GM18907 (cell line): ENCODE results near the gene ZRANB3.
"Not testable (repeated sequence)": the region's sequence is repeated elsewhere in the genome, so short reads cannot be mapped to it uniquely, and the experiment has no call there.

Experiments used
- ATAC-seq: cut with Tn5 transposase; IDR thresholded peaks from one replicate; pipeline ENCODE4 v1.9.1; 2021; ENCODE audit warnings: mild to moderate bottlenecking, moderate library complexity; ENCODE audit not compliant: unreplicated experiment

Gene ZRANB3

DNA sequence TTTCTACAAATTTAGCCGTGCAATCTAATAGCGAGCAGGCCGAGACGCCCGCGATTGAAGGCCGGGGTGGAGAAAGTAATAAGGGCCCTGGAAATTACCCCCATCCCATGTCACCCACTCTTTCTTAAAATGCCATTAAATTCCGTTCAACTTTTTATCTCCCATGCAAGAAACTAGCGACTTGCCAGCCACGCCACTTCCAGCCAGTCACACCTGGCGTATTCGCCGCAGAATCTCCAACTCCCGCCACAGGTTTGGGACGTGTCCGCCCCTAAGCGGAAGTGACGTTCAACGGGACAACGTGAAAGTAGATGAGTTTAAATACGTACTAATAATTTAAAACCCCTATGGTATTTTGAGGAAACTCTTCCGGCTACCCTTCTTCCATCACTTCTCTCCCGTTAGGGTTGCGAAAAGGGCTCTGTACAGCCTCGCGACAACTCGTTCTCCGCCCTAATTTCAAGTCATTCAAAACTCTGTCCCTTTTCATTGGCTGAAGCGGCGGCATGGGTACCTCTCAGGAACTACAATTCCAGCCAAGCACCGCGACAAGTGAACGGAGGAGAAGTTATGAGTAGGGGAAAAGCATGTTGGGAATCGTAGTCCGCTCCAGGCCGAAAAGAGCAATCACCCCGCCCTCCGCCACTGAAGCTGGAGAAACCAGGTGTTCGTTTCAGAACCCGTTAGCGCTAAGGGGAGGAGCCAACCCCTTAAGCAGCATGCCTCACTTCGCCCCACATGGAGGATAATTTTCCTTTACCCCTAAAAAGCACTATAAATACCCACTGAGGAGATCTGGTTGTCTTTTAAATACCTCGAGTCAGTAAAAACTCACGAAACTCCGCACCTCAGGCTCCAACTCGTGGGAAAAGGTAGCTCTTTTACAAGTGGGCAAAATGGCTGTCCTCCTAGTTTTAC, at the start of gene ZRANB3:
Gene ZRANB3 (minus strand): TSS at position 906 of the 918 bp plus-strand sequence.
- ATAC-seq: peak; percentile 77

DNA sequence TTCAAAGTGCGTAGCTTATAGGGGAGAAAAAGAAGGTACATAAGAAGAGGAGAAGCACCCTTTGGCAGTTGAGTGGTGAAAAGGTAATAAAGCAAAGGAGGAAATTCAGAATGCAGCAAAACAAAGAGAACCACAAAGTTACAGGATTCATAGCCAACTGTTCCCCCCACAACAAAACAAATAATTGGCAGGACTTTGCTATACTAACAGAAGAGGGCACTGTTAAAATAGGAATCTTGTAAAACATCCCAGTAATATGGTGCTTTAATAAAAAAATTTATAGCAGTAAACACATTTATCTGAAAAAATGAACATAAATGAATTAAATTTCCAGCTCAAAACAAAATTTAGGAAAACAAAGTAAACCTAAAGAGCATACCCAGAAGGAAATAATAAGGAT, 42.6 kb upstream of the ZRANB3 start:
- ATAC-seq: no peak

DNA sequence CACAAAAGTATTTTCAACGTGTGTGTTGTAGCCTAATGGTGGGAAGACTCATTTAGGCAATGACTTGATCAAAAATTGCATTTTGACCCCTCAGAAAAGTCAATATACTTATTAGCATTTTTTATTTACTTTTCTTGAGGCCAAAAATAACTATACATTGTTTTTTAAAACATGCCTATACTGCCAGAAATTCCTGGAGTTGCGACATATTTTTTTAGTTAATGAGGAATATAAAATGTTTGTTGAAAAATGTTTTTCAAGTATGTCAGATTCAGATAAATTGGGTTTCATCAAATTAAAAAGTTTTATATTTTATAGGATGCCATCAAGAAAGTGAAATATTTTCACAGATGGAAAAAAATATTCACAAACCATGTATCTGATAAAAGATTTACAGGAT, 39.9 kb upstream of the ZRANB3 start:
- no peak for ATAC-seq

DNA sequence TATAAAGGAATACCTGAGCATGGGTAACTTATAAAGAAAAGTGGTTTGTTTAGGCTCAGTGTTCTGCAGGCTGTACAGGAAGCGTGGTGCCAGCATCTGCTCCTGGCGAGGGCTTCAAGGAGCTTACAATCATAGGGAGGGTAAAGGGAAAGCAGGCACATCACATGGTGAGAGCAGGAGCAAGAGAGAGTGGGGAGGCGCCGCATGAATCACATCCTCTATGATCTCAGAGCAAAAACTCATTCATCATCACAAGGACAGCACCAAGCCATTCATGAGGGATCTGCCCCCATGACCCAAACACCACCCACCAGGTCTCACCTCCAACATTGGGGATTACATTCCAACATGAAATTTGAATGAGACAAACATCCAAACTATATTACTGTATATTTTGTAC, 32.8 kb upstream of the ZRANB3 start:
- ATAC-seq: no peak

DNA sequence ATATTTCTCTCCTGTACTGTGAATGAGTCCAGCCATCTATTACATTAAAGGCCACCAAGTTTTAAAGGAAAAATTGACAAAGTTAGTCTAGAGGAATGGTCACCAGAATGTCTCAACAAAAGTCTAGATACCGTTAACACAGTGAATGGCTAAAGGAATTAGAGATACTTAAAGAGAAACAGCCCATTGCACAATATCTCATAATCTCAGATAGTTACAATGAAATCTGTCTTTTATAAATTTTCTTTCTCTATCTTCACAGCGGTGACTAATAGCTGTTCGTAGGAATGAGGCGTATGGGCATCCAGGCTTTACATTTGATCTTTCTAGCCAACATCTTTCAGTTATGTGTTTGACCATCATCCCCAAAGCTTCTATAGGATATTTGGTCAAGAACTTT, 30.9 kb upstream of the ZRANB3 start:
- ATAC-seq: no peak

DNA sequence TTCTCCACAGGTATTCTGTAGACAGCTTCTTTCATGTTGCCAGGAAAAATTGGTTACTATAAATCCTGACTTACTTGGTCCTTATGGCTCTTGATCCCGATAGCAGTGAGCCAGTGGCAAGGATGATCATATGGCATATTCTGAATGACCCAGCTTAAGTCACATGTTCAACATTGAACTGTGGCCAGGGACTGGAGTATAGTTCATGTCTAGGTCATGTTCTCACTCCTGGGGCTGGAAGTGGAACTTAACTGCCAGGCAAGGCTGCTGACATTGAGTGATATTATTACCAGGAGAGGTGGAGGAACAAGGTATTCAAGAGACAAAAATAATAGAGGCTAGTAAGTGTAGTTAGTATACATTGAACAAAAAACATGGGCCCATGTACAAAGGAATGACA, 26.5 kb upstream of the ZRANB3 start:
- ATAC-seq: no peak

DNA sequence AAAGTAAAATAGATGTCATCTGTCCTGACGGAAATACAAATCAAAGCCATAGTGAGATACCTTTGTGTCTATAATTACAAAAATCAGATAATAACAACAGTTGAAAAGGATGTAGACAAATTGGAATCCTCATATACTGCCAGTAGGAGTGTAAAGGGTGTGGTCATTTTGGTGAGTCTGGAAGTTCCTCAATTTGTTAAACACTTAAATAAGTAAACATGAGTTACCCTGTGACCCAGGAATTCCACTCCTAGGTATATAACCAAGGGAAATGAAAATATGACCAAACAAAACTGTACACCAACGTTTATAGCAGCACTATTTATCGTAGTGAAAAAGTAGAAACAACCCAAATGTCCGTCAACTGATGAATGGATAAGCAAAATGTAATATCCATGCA, 24.3 kb upstream of the ZRANB3 start:
- no peak for ATAC-seq

DNA sequence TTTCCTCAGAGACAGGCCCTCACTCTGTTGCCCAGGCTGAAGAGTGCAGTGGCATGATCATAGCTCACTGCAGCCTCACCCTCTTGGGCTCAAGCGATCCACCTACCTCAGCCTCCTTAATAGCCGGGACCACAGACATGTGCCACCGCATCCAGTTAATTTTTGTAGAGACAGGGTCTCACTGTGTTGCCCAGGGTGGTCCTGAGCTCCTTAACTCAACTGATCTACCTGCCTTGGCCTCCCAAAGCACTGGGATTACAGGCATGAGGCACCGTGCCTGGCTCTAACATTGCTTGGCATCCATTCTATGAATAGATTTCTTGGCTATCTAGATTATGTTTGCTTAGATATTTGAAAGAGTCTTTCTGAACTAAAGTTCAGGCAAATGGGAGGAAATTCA, 21.9 kb upstream of the ZRANB3 start:
- ATAC-seq: no peak

DNA sequence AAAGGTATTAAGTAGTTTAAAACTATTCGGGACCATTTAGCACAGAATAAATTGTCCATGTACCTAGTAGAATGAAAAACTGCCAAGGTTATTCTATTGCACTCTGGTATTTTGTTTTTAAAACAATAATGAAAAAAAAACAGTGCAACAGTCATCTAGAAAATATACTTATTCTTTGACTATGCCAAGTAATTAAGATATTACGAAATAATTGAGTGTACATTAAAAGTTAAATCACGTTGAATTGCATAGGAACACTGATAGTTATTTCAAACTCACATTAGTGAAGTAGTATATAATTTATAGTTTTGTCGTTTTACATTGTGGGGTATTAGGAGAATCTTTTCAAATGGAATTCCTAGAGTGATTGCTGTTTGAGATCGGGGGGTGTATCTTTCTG, 20.3 kb upstream of the ZRANB3 start:
- ATAC-seq: no peak

DNA sequence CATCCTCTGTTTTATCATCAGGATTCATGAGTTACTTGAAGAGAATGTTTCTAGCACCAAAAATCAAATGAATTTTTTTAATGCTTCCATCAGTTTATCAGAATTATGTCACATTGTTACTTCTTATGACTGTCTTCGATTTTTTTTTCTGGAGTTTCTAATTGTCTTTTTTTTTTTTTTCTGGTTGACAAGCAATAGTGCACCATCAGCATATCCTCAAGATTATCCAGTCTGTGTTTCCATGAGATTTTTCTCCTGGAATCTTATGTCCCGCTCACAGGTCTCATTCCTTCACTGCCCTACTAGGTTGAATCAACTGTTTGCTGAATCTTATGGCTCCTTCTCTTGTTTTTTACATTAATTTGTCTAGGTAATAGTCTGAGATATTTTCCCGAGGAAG, 16.3 kb upstream of the ZRANB3 start:
- ATAC-seq: no peak

DNA sequence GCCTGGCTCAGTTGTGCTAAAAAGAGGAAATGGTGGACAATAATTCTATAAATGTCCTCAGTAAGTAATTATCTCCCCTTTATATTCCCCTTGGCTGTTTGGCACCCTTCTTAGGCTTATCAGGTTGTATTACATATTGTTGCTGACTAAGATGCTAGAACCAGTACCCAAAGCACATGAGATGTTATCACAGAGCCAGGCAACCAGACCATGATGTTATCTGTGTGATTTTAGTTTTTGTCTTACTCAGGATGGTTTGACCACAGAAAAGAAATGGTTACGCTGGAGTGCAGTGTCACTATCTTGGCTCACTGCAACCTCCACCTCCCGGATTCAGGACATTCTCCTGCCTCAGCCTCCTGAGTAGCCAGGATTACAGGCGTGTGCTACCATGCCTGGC, 15.4 kb upstream of the ZRANB3 start:
- ATAC-seq: no peak

DNA sequence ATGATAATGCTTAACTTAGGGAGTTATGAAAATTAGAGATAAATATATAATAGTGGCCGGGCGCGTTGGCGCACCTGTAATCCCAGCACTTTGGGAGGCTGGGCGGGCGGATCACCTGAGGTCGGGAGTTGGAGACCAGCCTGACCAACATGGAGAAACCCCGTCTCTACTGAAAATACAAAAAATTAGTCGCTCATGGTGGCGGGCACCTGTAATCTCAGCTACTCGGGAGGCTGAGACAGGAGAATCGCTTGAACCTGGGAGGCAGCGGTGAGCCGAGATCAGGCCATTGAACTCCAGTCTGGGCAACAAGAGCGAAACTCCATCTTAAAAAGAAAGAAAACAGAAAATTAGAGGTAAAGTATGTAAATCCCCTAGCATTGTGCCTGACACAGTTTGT, 2.5 kb upstream of the ZRANB3 start:
- not testable (repeated sequence) for ATAC-seq

DNA sequence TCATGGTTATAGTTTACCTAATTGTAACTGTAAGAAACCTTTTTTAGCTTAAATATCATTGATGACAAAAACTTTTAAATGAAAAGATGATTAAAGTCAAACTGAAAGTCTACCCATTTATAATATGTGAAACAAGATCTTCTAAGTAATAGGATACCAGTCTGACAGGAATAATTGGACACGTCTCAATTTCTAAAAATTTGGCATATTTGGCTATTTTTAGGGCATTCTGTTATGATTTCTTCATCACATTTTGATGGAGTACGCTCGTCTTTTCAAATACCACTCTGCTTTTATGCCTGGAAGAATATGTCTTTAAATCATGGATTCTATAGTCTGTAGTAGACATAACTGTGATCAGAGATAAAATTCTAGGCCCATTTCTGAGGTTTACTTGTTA, 1.6 kb upstream of the ZRANB3 start:
- ATAC-seq: no peak

DNA sequence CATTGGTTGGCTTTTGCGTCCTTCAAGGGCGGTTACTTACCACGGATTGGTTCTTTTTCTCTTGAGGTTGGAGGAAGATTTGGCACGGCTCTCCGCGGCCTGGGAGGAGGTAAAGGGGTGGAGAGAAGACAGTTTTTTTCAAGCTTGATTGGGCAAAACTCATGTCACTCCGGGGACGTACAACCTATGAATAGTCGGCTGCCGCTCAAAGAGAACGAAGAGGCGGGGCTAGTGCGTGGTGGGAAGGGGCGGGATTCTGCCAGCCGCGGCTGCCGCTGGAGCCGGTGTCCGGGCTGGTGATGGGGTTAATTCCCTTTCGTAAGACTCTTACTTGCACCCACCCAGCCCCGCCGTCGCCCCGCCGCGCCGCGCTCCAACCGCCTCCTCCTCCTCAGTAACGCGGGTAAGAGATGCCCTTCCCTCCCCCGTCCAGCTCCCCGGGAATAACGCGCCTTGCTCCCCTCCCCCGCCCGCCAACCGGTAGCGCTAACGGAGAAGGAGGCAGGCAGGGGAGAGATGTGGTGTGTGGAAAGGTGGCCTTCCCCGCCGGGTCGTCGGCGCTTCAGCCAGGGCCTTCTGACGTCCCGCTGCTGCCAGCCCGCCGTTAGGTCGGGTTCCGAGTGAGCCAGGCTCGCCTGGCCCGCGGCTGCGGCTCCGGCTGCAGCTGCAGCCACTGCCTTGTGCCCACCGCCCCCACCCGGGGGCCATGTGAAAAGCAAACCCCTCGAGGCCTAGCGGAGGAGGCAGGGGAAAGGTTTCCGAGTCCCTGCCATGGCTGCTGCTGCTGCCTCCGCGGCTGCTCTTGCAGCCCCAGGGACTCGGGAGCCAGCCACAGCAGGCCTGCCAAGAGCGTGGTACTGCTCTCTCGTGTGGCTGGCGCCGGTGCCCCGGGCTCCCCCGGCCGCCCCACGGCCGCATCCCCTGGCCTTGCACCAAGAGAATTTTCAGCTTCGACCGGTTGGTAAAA, 496 bp upstream of the ZRANB3 start, which contains the start of gene R3HDM1:
Gene R3HDM1 (plus strand): TSS at position 254 of the 967 bp plus-strand sequence. CDS start 73,362 bp downstream, outside the sequence.
- peak; percentile 86 for ATAC-seq

DNA sequence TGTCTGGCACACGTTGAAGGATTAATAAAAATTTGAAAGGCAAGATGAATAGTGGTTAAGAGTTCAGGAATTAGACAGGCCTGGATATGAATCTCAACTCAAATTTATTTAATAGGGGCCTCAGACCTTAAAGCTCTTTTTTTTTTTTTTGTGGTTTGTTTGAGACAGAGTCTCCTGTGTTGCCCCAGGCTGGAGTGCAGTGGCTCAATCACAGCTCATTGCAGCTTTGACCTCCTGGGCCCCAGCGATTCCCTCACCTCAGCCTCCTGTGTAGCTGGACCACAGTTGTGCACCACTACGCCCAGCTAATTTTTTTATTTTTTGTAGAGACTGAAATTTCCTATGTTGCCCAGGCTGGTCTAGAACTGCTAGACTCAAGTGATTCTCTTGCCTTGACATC, 3.0 kb downstream of the ZRANB3 start:
- ATAC-seq: no peak

DNA sequence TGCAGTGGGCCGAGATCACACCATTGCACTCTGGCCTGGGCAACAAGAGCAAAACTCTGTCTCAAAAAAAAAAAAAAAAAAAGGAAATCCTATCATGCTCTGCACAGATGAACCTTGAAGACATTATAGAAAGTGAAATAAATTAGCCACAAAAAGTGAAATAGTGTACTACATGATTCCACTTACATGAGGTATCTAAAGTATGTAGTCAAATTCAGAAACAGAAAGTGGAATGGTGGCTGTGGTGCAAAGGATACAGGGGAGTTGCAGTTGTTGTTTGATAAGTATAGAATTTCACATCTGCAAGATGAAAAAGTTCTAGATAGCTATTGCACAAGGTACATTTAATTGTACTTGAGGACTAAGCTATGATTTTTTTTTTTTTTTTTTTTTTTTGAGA, 5.2 kb downstream of the ZRANB3 start:
- ATAC-seq: no peak

DNA sequence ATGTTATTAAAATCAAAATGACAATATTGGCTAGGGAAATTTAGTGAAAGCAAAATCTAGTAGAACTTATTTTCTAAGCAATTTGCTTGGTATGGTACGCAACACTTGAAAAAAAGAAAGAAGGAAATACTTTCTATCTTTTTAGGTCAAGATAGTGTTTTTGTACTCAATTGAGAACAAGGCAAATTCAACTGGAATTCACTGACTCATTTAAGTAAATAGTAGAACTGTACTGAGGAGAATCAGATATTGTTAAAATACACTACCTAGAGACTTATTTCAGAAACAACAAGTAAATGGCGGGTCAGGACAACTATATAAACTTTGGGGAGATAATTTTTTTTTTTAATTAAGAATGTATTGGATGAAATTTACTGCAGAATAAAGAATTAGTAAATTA, 18.9 kb downstream of the ZRANB3 start:
- ATAC-seq: no peak

DNA sequence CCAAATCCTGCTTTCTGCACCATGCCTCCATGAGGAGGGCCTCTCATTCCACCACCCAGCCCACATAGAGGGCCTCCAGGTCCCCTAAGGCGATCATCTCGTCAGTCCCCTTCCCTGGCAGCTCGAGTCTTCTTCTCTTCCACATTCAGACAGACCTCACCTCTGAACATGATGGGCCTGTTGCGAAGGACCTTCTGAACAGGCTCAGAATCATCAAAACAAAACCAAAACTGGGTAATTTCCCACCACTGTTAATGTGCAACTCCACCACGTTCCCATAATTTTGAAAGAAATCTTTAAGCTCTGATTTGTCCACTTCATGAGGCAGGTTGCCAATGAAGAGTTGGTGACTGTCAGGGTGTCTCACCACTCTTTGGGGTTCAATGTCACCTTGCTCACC, 20.4 kb downstream of the ZRANB3 start:
- no peak for ATAC-seq

DNA sequence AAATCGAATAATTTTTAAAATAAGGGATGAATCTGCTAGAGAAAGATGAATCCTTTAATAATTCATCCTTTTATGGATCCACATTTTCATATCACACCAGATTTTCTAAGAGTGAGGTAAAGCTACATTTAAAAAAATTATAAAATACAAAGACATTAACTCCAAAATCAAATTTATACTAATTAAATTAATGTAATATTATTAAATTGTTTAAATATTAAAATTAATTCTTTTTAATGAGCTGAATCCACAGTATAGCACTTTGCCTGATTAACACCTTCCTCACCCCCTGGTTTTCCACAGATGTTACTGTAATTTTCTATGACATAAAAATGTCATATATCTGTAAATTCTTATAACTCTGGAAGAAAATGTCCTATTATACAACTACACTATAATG, 26.2 kb downstream of the ZRANB3 start:
- no peak for ATAC-seq

DNA sequence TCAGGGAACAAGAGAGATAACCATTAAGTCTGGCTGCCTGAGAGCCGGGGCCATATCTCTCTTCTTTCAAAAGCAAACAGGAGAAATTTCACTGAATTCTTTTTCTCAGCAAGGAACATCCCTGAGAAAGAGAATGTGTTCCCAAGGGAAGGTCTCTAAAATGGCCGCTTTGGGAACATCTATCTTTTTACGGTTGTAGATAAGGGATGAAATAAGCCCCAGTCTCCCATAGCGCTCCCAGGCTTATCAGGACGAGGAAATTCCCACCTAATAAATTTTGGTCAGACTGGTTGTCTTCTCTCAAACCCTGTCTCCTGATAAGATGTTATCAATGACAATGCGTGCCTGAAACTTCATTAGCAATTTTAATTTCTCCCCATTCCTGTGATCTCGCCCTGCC, 32.4 kb downstream of the ZRANB3 start:
- ATAC-seq: not testable (repeated sequence)

DNA sequence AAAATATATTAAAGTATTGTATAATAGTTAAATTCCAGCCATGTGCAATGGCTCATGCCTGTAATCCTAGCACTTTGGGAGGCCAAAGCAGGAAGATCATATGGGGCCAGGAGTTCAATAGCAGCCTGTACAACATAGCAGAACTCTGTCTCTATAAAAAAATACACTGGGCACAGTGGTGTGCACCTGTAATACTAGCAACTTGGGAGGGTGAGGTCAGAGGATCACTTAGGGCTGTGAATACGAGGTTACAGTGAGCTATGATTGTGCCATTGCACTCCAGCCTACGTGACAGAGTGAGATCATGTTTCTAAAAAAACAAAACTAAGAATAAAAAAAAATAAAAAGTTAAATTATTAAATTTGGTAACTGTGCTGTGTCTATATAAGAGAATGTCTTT, 36.1 kb downstream of the ZRANB3 start:
- no peak for ATAC-seq

DNA sequence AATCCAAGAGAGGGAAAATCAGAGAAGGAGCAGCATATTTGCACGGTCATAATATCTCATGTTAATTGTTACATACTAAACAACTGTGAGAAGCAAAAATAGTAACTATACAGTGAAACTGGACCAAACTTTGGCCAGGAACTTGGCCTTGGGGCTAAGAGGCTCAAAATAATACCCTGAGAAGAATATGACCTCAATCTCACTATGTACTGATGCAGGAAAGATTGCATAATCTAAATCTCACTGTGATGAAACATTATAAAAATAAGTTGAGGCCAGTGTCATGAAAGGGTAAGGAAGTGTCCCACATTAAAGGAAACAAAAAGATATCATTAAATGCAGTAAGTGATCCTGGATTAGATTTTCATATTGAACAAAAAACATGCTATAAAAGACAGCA, 36.5 kb downstream of the ZRANB3 start:
- no peak for ATAC-seq
